Esophagus muscularis mucosa (tissue), 4 donors: ENCODE results near the gene TTC31. TPM values are rescaled to one million over a fixed set of nuclear protein-coding genes. Genes with fewer than 3 reads are reported as not detected.

Source experiments
- DNase-seq: peaks from one replicate; pipeline ENCODE4 v3.0.0-alpha.2; 2017; ENCODE audit errors: extremely low spot score
- H3K27ac ChIP-seq, 4 donors: fragments of 200-600 bp; sonication (generic); replicated peaks in 1 of 4; 1 replicate in 3 of 4; 2 replicates in 1 of 4; pipeline ENCODE4 v1.5.1; 2016 to 2019; ENCODE audit warnings: mild to moderate bottlenecking in 1 of 4
- H3K27me3 ChIP-seq, 4 donors: fragments of 200-600 bp; sonication (generic); one replicate each; pipeline versions ENCODE4 v1.5.1 to v1.6.0; 2016 to 2019
- H3K36me3 ChIP-seq, 4 donors: fragments of 200-600 bp; sonication (generic); one replicate each; pipeline ENCODE4 v1.5.1; 2016 to 2019
- H3K4me1 ChIP-seq, 4 donors: fragments of 200-600 bp; sonication (generic); one replicate each; pipeline ENCODE4 v1.5.1; 2016 to 2019
- H3K4me3 ChIP-seq, 4 donors: fragments of 200-600 bp; sonication (generic); 1 replicate in 2 of 4; 2 replicates in 2 of 4; pipeline ENCODE4 v1.5.1; 2016 to 2019; ENCODE audit warnings: mild to moderate bottlenecking in 4 of 4, moderate library complexity in 1 of 4
- H3K9me3 ChIP-seq, 4 donors: fragments of 200-600 bp; sonication (generic); 1 replicate in 3 of 4; 2 replicates in 1 of 4; pipeline ENCODE4 v1.5.1; 2016 to 2019
- EP300 ChIP-seq: sonication (generic); formaldehyde crosslinking; IDR thresholded peaks from one replicate; pipeline ENCODE4 v1.6.1; 2017; ENCODE audit warnings: antibody characterized with exemption
- POLR2A ChIP-seq: fragments of 450-650 bp; IDR thresholded peaks from one replicate; pipeline ENCODE4 v1.6.1; 2017; ENCODE audit warnings: antibody characterized with exemption, moderate library complexity, mild to moderate bottlenecking, low read depth
- POLR2AphosphoS5 ChIP-seq, 2 donors: sonication (generic); formaldehyde crosslinking; IDR thresholded peaks; one replicate each; pipeline ENCODE4 v1.6.1; 2017; ENCODE audit warnings: antibody characterized with exemption in 2 of 2
- WGBS: methylation state at CpG from one replicate; pipeline ENCODE4 v1.1.5; 2018; 5-methylcytosine and 5-hydroxymethylcytosine counted together
- intact Hi-C: fragments of 100-400 bp; cut with DNase I; formaldehyde crosslinking; loops from one replicate; pipeline ENCODE4 v1.15.1; 2023
- total RNA-seq, 4 donors: library from RNA; depleted of rRNA; stranded (reverse); fragments of >200 nt; gene quantifications; one replicate each; pipeline versions ENCODE4 v1.1.0 to v1.2.1, GENCODE V29; 2016
- TF ChIP-seq, protein P1 (sequence below), 3 experiments: fragments of 200-600 bp in 2 of 3; fragments of 450-650 bp in 1 of 3; sonication (generic) in 2 of 3; IDR thresholded peaks; one replicate each; pipeline ENCODE4 v1.5.1; 2017 to 2019; ENCODE audit warnings: antibody characterized with exemption in 3 of 3, mild to moderate bottlenecking in 2 of 3, moderate library complexity in 1 of 3

TTC31 gene
- total RNA-seq, 4 donors from 2014 or later = 17.4 to 23.0 (median 20.6) TPM

DNA sequence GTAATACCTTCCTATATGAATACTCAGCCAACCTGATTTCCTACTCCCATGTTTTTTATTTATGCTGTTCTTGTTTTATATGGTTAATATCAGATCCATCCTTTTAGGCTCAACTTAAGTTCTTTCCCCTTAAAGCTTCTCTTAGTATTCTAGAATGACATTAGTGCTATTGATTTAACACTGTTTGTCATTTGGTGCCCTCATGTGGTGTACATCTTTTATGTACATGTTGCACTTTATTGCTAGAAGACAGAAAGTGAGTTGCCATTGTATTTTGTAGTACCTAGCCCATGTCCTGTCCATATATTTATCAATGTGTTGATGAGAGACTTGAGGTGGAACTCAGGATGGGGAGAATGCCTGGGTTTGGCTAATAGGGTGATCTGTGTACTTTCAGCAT lies 49.3 kb downstream of the TTC31 start:
- no peak for DNase-seq
- Histone ChIP-seq H3K36me3 (peaks cover 17 to 35% (median 30%) of the 10 kb centered on the region in 4 donors), H3K4me3 (no peak overlapping the region), H3K4me1 (peaks cover 24 to 40% (median 33%) of the 10 kb centered on the region in 4 donors), H3K27me3 (no peaks in the 10 kb centered on the region), H3K9me3 (no peaks in the 10 kb centered on the region), H3K27ac (no peak overlapping the region)
- no peak for TF ChIP-seq EP300
- no peak for TF ChIP-seq POLR2AphosphoS5 (IDR thresholded peaks at IDR 0.05)
- TF ChIP-seq, protein P1, sequence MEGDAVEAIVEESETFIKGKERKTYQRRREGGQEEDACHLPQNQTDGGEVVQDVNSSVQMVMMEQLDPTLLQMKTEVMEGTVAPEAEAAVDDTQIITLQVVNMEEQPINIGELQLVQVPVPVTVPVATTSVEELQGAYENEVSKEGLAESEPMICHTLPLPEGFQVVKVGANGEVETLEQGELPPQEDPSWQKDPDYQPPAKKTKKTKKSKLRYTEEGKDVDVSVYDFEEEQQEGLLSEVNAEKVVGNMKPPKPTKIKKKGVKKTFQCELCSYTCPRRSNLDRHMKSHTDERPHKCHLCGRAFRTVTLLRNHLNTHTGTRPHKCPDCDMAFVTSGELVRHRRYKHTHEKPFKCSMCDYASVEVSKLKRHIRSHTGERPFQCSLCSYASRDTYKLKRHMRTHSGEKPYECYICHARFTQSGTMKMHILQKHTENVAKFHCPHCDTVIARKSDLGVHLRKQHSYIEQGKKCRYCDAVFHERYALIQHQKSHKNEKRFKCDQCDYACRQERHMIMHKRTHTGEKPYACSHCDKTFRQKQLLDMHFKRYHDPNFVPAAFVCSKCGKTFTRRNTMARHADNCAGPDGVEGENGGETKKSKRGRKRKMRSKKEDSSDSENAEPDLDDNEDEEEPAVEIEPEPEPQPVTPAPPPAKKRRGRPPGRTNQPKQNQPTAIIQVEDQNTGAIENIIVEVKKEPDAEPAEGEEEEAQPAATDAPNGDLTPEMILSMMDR (IDR thresholded peaks at IDR 0.05) = no peak
- no peak for TF ChIP-seq POLR2A
- intact Hi-C loops = no loop called here

DNA sequence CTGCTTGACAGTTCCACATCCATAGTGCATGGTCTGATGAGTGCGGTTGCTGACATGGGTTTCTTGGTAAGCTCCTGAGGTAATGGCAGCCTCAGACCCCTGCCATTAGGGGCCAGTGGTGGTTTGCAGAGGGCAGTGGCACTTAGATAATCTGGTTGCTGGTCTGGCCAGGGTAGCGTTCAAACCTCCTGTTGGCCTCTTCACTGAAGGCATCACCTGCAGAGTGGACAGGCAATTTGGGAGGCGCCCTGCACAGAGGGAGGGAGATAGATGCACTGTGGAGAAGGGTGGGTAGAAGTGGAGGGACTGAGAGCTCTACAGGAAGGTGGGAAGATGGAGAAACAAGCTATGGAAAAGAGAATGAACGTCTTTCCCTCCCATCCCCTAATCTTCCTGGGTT lies 50.6 kb downstream of the TTC31 start:
- DNase-seq = no peak
- Histone ChIP-seq H3K36me3 (peaks cover 7 to 23% (median 19%) of the 10 kb centered on the region in 4 donors), H3K27ac (no peak overlapping the region), H3K4me1 (peaks cover 15 to 27% (median 23%) of the 10 kb centered on the region in 4 donors), H3K27me3 (no peaks in the 10 kb centered on the region), H3K9me3 (no peaks in the 10 kb centered on the region), H3K4me3 (no peak overlapping the region)
- intact Hi-C loops = no loop called here
- 87% methylated on average over 4 of the region's 4 CpGs for WGBS
- TF ChIP-seq, protein P1 (IDR thresholded peaks at IDR 0.05) = no peak
- no peak for TF ChIP-seq EP300
- TF ChIP-seq POLR2A = no peak
- TF ChIP-seq POLR2AphosphoS5 (IDR thresholded peaks at IDR 0.05) = no peak

DNA sequence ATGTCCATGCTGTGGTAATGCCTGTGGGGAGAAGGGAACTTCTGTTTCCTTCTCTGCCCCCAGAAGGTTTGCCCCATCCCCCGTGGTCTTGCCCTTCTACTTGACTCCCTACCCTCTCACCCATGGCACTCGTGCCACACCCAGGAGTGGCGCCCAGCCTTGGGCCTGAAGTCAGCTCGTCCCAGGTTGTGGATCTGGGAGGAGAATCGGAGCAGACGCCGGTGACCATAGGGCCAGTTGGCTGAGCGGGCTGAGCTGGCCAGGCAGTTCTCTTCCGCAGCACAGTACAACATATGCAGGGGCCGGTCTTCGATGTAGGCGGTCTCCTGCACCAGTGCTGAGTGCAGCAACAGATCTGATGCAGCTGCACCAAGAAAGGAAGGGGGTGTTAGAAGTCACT lies 51.5 kb downstream of the TTC31 start:
- no peak for TF ChIP-seq POLR2A
- TF ChIP-seq EP300 = no peak
- TF ChIP-seq POLR2AphosphoS5 (IDR thresholded peaks at IDR 0.05) = no peak
- TF ChIP-seq, protein P1 (IDR thresholded peaks at IDR 0.05) = no peak
- H3K27me3 ChIP-seq = peaks cover 0 to 6% (median 0%) of the 10 kb centered on the region in 4 donors
- H3K36me3 ChIP-seq = peaks cover 7 to 23% (median 19%) of the 10 kb centered on the region in 4 donors
- no peak overlapping the region for H3K4me3 ChIP-seq
- intact Hi-C loops = no loop called here
- no peaks in the 10 kb centered on the region for H3K9me3 ChIP-seq
- no peak for DNase-seq
- no peak overlapping the region for H3K27ac ChIP-seq
- peaks cover 10 to 21% (median 17%) of the 10 kb centered on the region in 4 donors for H3K4me1 ChIP-seq
- 81% methylated on average over 12 of the region's 12 CpGs for WGBS

DNA sequence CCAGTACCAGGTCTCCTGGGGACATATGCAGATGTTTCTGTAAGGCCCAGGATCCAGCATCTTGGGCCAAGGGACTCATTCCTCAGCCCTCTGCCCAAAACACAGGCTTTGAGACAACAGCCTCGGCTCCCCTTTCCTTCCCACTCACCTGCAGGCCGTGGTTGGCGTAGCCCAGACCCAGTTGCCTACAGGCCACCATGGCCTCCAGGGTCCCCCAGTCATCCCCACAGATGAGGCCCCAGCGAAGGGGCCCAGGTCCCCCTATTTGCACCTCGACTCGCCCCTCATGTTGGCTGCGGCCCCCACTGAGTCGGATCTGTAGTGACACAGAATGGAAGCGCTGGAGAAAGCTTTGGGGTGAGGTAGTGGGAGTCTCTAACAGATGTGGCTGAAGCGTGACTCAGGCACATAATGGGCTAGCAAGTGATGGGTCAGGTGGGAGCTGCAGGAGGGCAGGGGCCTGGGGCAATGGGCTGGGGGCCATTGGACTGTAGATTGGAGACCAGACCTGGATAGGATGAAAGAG lies 52.6 kb downstream of the TTC31 start:
- Histone ChIP-seq H3K27ac (no peak overlapping the region), H3K36me3 (peaks cover 7 to 23% (median 19%) of the 10 kb centered on the region in 4 donors), H3K27me3 (peaks cover 0 to 6% (median 0%) of the 10 kb centered on the region in 4 donors), H3K9me3 (no peaks in the 10 kb centered on the region), H3K4me1 (peaks cover 10 to 23% (median 15%) of the 10 kb centered on the region in 4 donors), H3K4me3 (no peak overlapping the region)
- TF ChIP-seq POLR2A (no peak), POLR2AphosphoS5 (IDR thresholded peaks at IDR 0.05) (no peak), EP300 (no peak)
- TF ChIP-seq, protein P1 (IDR thresholded peaks at IDR 0.05) = no peak
- WGBS = 89% methylated on average over 8 of the region's 10 CpGs
- intact Hi-C loops = no loop called here
- no peak for DNase-seq
